Parathyroid adenoma (tissue), 2 donors: Measurements from ENCODE around the gene CTRB2.

ENCODE experiments used
- H2AFZ ChIP-seq: fragments of 300-600 bp; sonication (generic); one replicate; pipeline ENCODE4 v1.7.0; 2017; ENCODE audit warnings: antibody characterized with exemption, mild to moderate bottlenecking
- H3K27ac ChIP-seq: fragments of 300-600 bp; sonication (generic); one replicate; pipeline ENCODE4 v1.7.0; 2017
- H3K27me3 ChIP-seq: fragments of 300-600 bp; sonication (generic); one replicate; pipeline ENCODE4 v1.7.0; 2017; ENCODE audit warnings: low read length; ENCODE audit not compliant: control insufficient read depth, insufficient read depth
- H3K36me3 ChIP-seq: fragments of 300-600 bp; sonication (generic); one replicate; pipeline ENCODE4 v1.7.0; 2017; ENCODE audit warnings: low read length; ENCODE audit not compliant: control insufficient read depth, insufficient read depth
- H3K4me1 ChIP-seq: fragments of 300-600 bp; sonication (generic); one replicate; pipeline ENCODE4 v1.7.0; 2017; ENCODE audit warnings: control low read depth
- H3K4me2 ChIP-seq: fragments of 300-600 bp; sonication (generic); one replicate; pipeline ENCODE4 v1.7.0; 2017; ENCODE audit warnings: low read length
- H3K4me3 ChIP-seq: fragments of 300-600 bp; sonication (generic); one replicate; pipeline ENCODE4 v1.7.0; 2017; ENCODE audit warnings: low read depth, low read length
- H3K79me2 ChIP-seq: fragments of 300-600 bp; sonication (generic); one replicate; pipeline ENCODE4 v1.7.0; 2017; ENCODE audit warnings: control low read depth
- H3K9ac ChIP-seq: fragments of 300-600 bp; sonication (generic); one replicate; pipeline ENCODE4 v1.7.0; 2017; ENCODE audit warnings: mild to moderate bottlenecking
- H3K9me3 ChIP-seq: fragments of 300-600 bp; sonication (generic); one replicate; pipeline ENCODE4 v1.7.0; 2017; ENCODE audit warnings: low read length; ENCODE audit not compliant: control insufficient read depth
- CTCF ChIP-seq: fragments of 300-600 bp; sonication (generic); IDR thresholded peaks from one replicate; pipeline ENCODE4 v1.7.0; 2017; ENCODE audit warnings: antibody characterized with exemption, mild to moderate bottlenecking
- donor health status: primary hyperparathyroidism.

Gene CTRB2

GRCh38 chr16:75230471-75231110 lies 23.6 kb upstream of the CTRB2 start:
- H3K9ac ChIP-seq = no peak overlapping the region
- no peak overlapping the region for H3K4me3 ChIP-seq
- H3K27me3 ChIP-seq = no peaks in the 10 kb centered on the region
- H3K9me3 ChIP-seq = no peaks in the 10 kb centered on the region
- peaks cover 5% of the 10 kb centered on the region for H3K79me2 ChIP-seq
- H2AFZ ChIP-seq = no peak overlapping the region
- peaks cover 2% of the 10 kb centered on the region for H3K4me1 ChIP-seq
- H3K4me2 ChIP-seq = no peak overlapping the region
- no peaks in the 10 kb centered on the region for H3K36me3 ChIP-seq
- H3K27ac ChIP-seq = no peak overlapping the region
- TF ChIP-seq CTCF = no peak

GRCh38 chr16:75229172-75230031 lies 22.4 kb upstream of the CTRB2 start:
- H3K9ac ChIP-seq = no peak overlapping the region
- H3K27ac ChIP-seq = no peak overlapping the region
- no peaks in the 10 kb centered on the region for H3K36me3 ChIP-seq
- no peaks in the 10 kb centered on the region for H3K27me3 ChIP-seq
- no peak overlapping the region for H3K4me2 ChIP-seq
- H3K9me3 ChIP-seq = no peaks in the 10 kb centered on the region
- H3K79me2 ChIP-seq = peaks cover 5% of the 10 kb centered on the region
- TF ChIP-seq CTCF = no peak
- H2AFZ ChIP-seq = no peak overlapping the region
- H3K4me3 ChIP-seq = no peak overlapping the region
- peaks cover 2% of the 10 kb centered on the region for H3K4me1 ChIP-seq

GRCh38 chr16:75228143-75228976 lies 21.4 kb upstream of the CTRB2 start:
- Histone ChIP-seq H3K4me1 (peaks cover 2% of the 10 kb centered on the region), H2AFZ (no peak overlapping the region), H3K27ac (no peak overlapping the region), H3K36me3 (no peaks in the 10 kb centered on the region), H3K9me3 (no peaks in the 10 kb centered on the region), H3K27me3 (no peaks in the 10 kb centered on the region), H3K79me2 (peaks cover 5% of the 10 kb centered on the region), H3K9ac (no peak overlapping the region), H3K4me2 (no peak overlapping the region), H3K4me3 (no peak overlapping the region)
- no peak for TF ChIP-seq CTCF

GRCh38 chr16:75227361-75228142 lies 20.6 kb upstream of the CTRB2 start:
- Histone ChIP-seq H3K79me2 (peaks cover 5% of the 10 kb centered on the region), H2AFZ (no peak overlapping the region), H3K4me3 (no peak overlapping the region), H3K27me3 (no peaks in the 10 kb centered on the region), H3K36me3 (no peaks in the 10 kb centered on the region), H3K4me2 (no peak overlapping the region), H3K9ac (no peak overlapping the region), H3K4me1 (peaks cover 2% of the 10 kb centered on the region), H3K27ac (no peak overlapping the region), H3K9me3 (no peaks in the 10 kb centered on the region)
- no peak for TF ChIP-seq CTCF
